Peyer's patch (tissue), 4 donors: ENCODE results near the gene ZNF518B. TPM values are rescaled to one million over a fixed set of nuclear protein-coding genes. Genes with fewer than 3 reads are reported as not detected.
A peak's percentile ranks its signal among the peaks of the same experiment; 100 is the strongest.

Experiments
- DNase-seq, 3 donors: peaks; one replicate each; pipeline ENCODE4 v3.0.0-alpha.2; 2017 to 2019
- H3K27ac ChIP-seq, 4 donors: fragments of 200-600 bp; sonication (generic); one replicate each; pipeline ENCODE4 v1.5.1; 2016 to 2019
- H3K27me3 ChIP-seq, 2 donors: fragments of 200-600 bp; sonication (generic); one replicate each; pipeline ENCODE4 v1.5.1; 2019
- H3K36me3 ChIP-seq, 3 donors: fragments of 200-600 bp; sonication (generic); one replicate each; pipeline ENCODE4 v1.5.1; 2016 to 2019
- H3K4me1 ChIP-seq, 4 donors: fragments of 200-600 bp; sonication (generic); one replicate each; pipeline ENCODE4 v1.5.1; 2016 to 2019
- H3K4me3 ChIP-seq, 4 donors: fragments of 200-600 bp; sonication (generic); 1 replicate in 3 of 4; 2 replicates in 1 of 4; pipeline ENCODE4 v1.5.1; 2016 to 2019; ENCODE audit warnings: mild to moderate bottlenecking in 1 of 4
- H3K9me3 ChIP-seq, 4 donors: fragments of 200-600 bp; sonication (generic); one replicate each; pipeline ENCODE4 v1.5.1; 2016 to 2019; ENCODE audit warnings: mild to moderate bottlenecking in 1 of 4
- CTCF ChIP-seq, 6 experiments: fragments of 450-650 bp in 4 of 6; fragments of 200-600 bp in 2 of 6; sonication (generic) in 1 of 6; IDR thresholded peaks; one replicate each; pipeline ENCODE4 v1.5.1; 2017 to 2019; ENCODE audit warnings: antibody characterized with exemption in 6 of 6, mild to moderate bottlenecking in 3 of 6, moderate library complexity in 1 of 6
- POLR2A ChIP-seq, 2 donors: fragments of 450-650 bp; IDR thresholded peaks; one replicate each; pipeline ENCODE4 v1.5.1; 2017; ENCODE audit warnings: antibody characterized with exemption in 2 of 2, mild to moderate bottlenecking in 2 of 2, moderate library complexity in 2 of 2
- total RNA-seq, 4 donors: library from RNA; depleted of rRNA; stranded (reverse); fragments of >200 nt; gene quantifications; one replicate each; pipeline ENCODE4 v1.1.0, GENCODE V29; 2016

Gene ZNF518B
- total RNA-seq, 4 donors from 2014 or later: 13.2 to 26.1 (median 19.7) TPM

- H3K9me3 ChIP-seq: no peaks in the 10 kb centered on the region
- DNase-seq: no peak
- H3K27ac ChIP-seq: peak overlapping the region in 3 of 4 donors; percentile 62 to 85 (median 77)
Observed at GRCh38 chr4:10456260-10456594, 999 bp downstream of the ZNF518B start.

GRCh38 chr4:10455133-10455532 is 2.1 kb downstream of the ZNF518B start:
- H3K4me3 ChIP-seq: no peak overlapping the region
- no peak overlapping the region for H3K27ac ChIP-seq
- no peak for DNase-seq
- H3K4me1 ChIP-seq: peaks cover 0 to 5% (median 0%) of the 10 kb centered on the region in 4 donors
- no peaks in the 10 kb centered on the region for H3K9me3 ChIP-seq
- TF ChIP-seq CTCF (IDR thresholded peaks at IDR 0.05) (no peak), POLR2A (IDR thresholded peaks at IDR 0.05) (no peak)
- H3K27me3 ChIP-seq: no peaks in the 10 kb centered on the region
- H3K36me3 ChIP-seq: peaks cover 0 to 31% (median 0%) of the 10 kb centered on the region in 3 donors

More at GRCh38 chr4:10456260-10456594, 999 bp downstream of the ZNF518B start:
- Histone ChIP-seq H3K36me3 (peaks cover 0 to 23% (median 0%) of the 10 kb centered on the region in 3 donors), H3K4me1 (peaks cover 0 to 9% (median 2%) of the 10 kb centered on the region in 4 donors), H3K4me3 (peak overlapping the region; percentile 53 to 94 (median 75)), H3K27me3 (no peaks in the 10 kb centered on the region)
- TF ChIP-seq POLR2A (IDR thresholded peaks at IDR 0.05) (no peak), CTCF (IDR thresholded peaks at IDR 0.05) (no peak)

GRCh38 chr4:10454726-10455125 is 2.5 kb downstream of the ZNF518B start:
- Histone ChIP-seq H3K4me3 (no peak overlapping the region), H3K36me3 (peaks cover 0 to 35% (median 0%) of the 10 kb centered on the region in 3 donors), H3K9me3 (no peaks in the 10 kb centered on the region), H3K27me3 (no peaks in the 10 kb centered on the region), H3K4me1 (peaks cover 0 to 5% (median 0%) of the 10 kb centered on the region in 4 donors), H3K27ac (no peak overlapping the region)
- no peak for DNase-seq
- no peak for TF ChIP-seq POLR2A (IDR thresholded peaks at IDR 0.05)
- TF ChIP-seq CTCF (IDR thresholded peaks at IDR 0.05): no peak

GRCh38 chr4:10454121-10454520 is 3.1 kb downstream of the ZNF518B start:
- peaks cover 0 to 5% (median 0%) of the 10 kb centered on the region in 4 donors for H3K4me1 ChIP-seq
- peaks cover 0 to 35% (median 0%) of the 10 kb centered on the region in 3 donors for H3K36me3 ChIP-seq
- DNase-seq: no peak
- no peak overlapping the region for H3K27ac ChIP-seq
- no peak for TF ChIP-seq CTCF (IDR thresholded peaks at IDR 0.05)
- no peak for TF ChIP-seq POLR2A (IDR thresholded peaks at IDR 0.05)
- no peak overlapping the region for H3K4me3 ChIP-seq
- H3K27me3 ChIP-seq: no peaks in the 10 kb centered on the region
- H3K9me3 ChIP-seq: no peaks in the 10 kb centered on the region

- Histone ChIP-seq H3K9me3 (peaks cover 0 to 12% (median 2%) of the 10 kb centered on the region in 4 donors), H3K27me3 (no peaks in the 10 kb centered on the region), H3K4me1 (no peaks in the 10 kb centered on the region), H3K27ac (no peak overlapping the region), H3K36me3 (peaks cover 0 to 61% (median 0%) of the 10 kb centered on the region in 3 donors), H3K4me3 (no peak overlapping the region)
- no peak for TF ChIP-seq POLR2A (IDR thresholded peaks at IDR 0.05)
- TF ChIP-seq CTCF (IDR thresholded peaks at IDR 0.05): no peak
- DNase-seq: no peak
Observed at GRCh38 chr4:10448991-10449390, 8.2 kb downstream of the ZNF518B start.

- Histone ChIP-seq H3K27me3 (no peaks in the 10 kb centered on the region), H3K9me3 (peaks cover 0 to 8% (median 2%) of the 10 kb centered on the region in 4 donors), H3K27ac (no peak overlapping the region), H3K4me3 (no peak overlapping the region), H3K4me1 (no peaks in the 10 kb centered on the region), H3K36me3 (peaks cover 0 to 30% (median 0%) of the 10 kb centered on the region in 3 donors)
- no peak for DNase-seq
- no peak for TF ChIP-seq POLR2A (IDR thresholded peaks at IDR 0.05)
- TF ChIP-seq CTCF (IDR thresholded peaks at IDR 0.05): no peak
Observed at GRCh38 chr4:10442976-10443375, 14.2 kb downstream of the ZNF518B start.
